ENCODE measurements around the gene ZNF438.
"Not testable (repeated sequence)": the region's sequence is repeated elsewhere in the genome, so short reads cannot be mapped to it uniquely, and the experiment has no call there.

The ZNF438 gene

GRCh38 chr10:30806850-30807249 lies 224.8 kb downstream of the ZNF438 start:
- Mint-ChIP-seq H3K4me3 (no peak overlapping the region), H3K4me1 (peaks cover 2% of the 10 kb centered on the region), H3K9me3 (no peaks in the 10 kb centered on the region), H3K27me3 (no peaks in the 10 kb centered on the region), H3K27ac (no peak overlapping the region)
- DNase-seq (no peak), ATAC-seq (no peak)

GRCh38 chr10:30805061-30805460 lies 226.6 kb downstream of the ZNF438 start:
- DNase-seq, result no peak
- Mint-ChIP-seq H3K27ac (no peak overlapping the region), H3K9me3 (no peaks in the 10 kb centered on the region), H3K4me3 (no peak overlapping the region), H3K27me3 (no peaks in the 10 kb centered on the region), H3K4me1 (no peaks in the 10 kb centered on the region)
- ATAC-seq, result no peak

GRCh38 chr10:30804478-30805055 lies 227.1 kb downstream of the ZNF438 start:
- H3K27me3 Mint-ChIP-seq, result no peaks in the 10 kb centered on the region
- H3K9me3 Mint-ChIP-seq, result no peaks in the 10 kb centered on the region
- no peak overlapping the region for H3K4me3 Mint-ChIP-seq
- DNase-seq (no peak), ATAC-seq (no peak)
- H3K4me1 Mint-ChIP-seq, result no peaks in the 10 kb centered on the region
- no peak overlapping the region for H3K27ac Mint-ChIP-seq

GRCh38 chr10:30803892-30804322 lies 227.8 kb downstream of the ZNF438 start:
- Mint-ChIP-seq H3K4me1 (no peaks in the 10 kb centered on the region), H3K27me3 (no peaks in the 10 kb centered on the region), H3K9me3 (no peaks in the 10 kb centered on the region), H3K4me3 (no peak overlapping the region), H3K27ac (no peak overlapping the region)
- DNase-seq (no peak), ATAC-seq (no peak)

GRCh38 chr10:30803058-30803457 lies 228.6 kb downstream of the ZNF438 start:
- Mint-ChIP-seq H3K27ac (no peak overlapping the region), H3K9me3 (no peaks in the 10 kb centered on the region), H3K27me3 (no peaks in the 10 kb centered on the region), H3K4me3 (no peak overlapping the region), H3K4me1 (no peaks in the 10 kb centered on the region)
- ATAC-seq (no peak), DNase-seq (no peak)

- H3K4me1 Mint-ChIP-seq, result no peaks in the 10 kb centered on the region
- H3K9me3 Mint-ChIP-seq, result no peaks in the 10 kb centered on the region
- no peak overlapping the region for H3K27ac Mint-ChIP-seq
- no peaks in the 10 kb centered on the region for H3K27me3 Mint-ChIP-seq
- ATAC-seq, result no peak
- DNase-seq, result no peak
- H3K4me3 Mint-ChIP-seq, result no peak overlapping the region
Observed at GRCh38 chr10:30800368-30800767, 231.3 kb downstream of the ZNF438 start.

GRCh38 chr10:30798646-30799185 lies 232.9 kb downstream of the ZNF438 start:
- H3K4me3 Mint-ChIP-seq, result no peak overlapping the region
- no peaks in the 10 kb centered on the region for H3K9me3 Mint-ChIP-seq
- no peak overlapping the region for H3K27ac Mint-ChIP-seq
- ATAC-seq (no peak), DNase-seq (no peak)
- H3K4me1 Mint-ChIP-seq, result no peaks in the 10 kb centered on the region
- no peaks in the 10 kb centered on the region for H3K27me3 Mint-ChIP-seq

- peaks cover 20% of the 10 kb centered on the region for H3K4me1 Mint-ChIP-seq
- ATAC-seq, DNase-seq: not testable (repeated sequence)
Observed at GRCh38 chr10:30795024-30795423, 236.6 kb downstream of the ZNF438 start.

More at GRCh38 chr10:30795024-30795423, 236.6 kb downstream of the ZNF438 start:
- H3K9me3 Mint-ChIP-seq, H3K4me3 Mint-ChIP-seq, H3K27me3 Mint-ChIP-seq, H3K27ac Mint-ChIP-seq: not testable (repeated sequence)
